Panc1 (cell line): ENCODE measurements around the gene TRIM23. TPM values are rescaled to one million over a fixed set of nuclear protein-coding genes. Genes with fewer than 3 reads are reported as not detected.

Experiments used
- ATAC-seq: fragments of 200-7000 bp; cut with Tn5 transposase; 2 replicates; pipeline ENCODE4 v1.9.1; 2020; ENCODE audit warnings: mild to moderate bottlenecking, moderate library complexity
- BruUV-seq: library from RNA; stranded (reverse); fragments of 400-500 nt; replicated peaks from 2 replicates; lab custom pipeline; 2021; lab: Mats Ljungman, UMichigan
- CTCF ChIA-PET: fragments of 300-600 bp; sonication (Branson Sonifier 250); formaldehyde crosslinking; loops from one replicate; lab custom pipeline; 2022; ENCODE audit warnings: antibody characterized with exemption; lab: Charles Lee
- POLR2A ChIA-PET: fragments of 300-600 bp; sonication (Branson Sonifier 250); formaldehyde crosslinking; loops from one replicate; lab custom pipeline; 2022; ENCODE audit warnings: antibody characterized with exemption; lab: Charles Lee
- DNase-seq: peaks from one replicate; pipeline ENCODE4 v3.0.0-alpha.2; 2010; ENCODE audit warnings: low read depth, low spot score
- H3K27ac ChIP-seq: 2 replicates; pipeline ENCODE4 v1.5.1; 2011; ENCODE audit warnings: mild to moderate bottlenecking, low read length, inconsistent platforms
- H3K27me3 ChIP-seq: fragments of 200-500 bp; sonication (Bioruptor generic); 2 replicates; pipeline ENCODE4 v1.6.0; 2014; ENCODE audit warnings: low read length, inconsistent platforms; ENCODE audit not compliant: control insufficient read depth, insufficient read depth
- H3K36me3 ChIP-seq: fragments of 200-500 bp; sonication (Bioruptor generic); 2 replicates; pipeline ENCODE4 v1.5.1; 2014; ENCODE audit warnings: inconsistent platforms, mild to moderate bottlenecking, low read length, moderate library complexity; ENCODE audit not compliant: control insufficient read depth, insufficient read depth
- H3K4me1 ChIP-seq: 2 replicates; pipeline ENCODE4 v1.5.1; 2011; ENCODE audit warnings: inconsistent platforms, mild to moderate bottlenecking, low read length, moderate library complexity; ENCODE audit not compliant: control insufficient read depth, insufficient read depth
- H3K4me3 ChIP-seq, 2 experiments: 2 replicates each; pipeline ENCODE4 v1.5.1; 2011 to 2012; ENCODE audit warnings: low read depth in 2 of 2, low read length in 2 of 2, mild to moderate bottlenecking in 2 of 2, inconsistent platforms in 1 of 2, moderate library complexity in 1 of 2
- H3K9me3 ChIP-seq: fragments of 200-500 bp; sonication (Bioruptor generic); 2 replicates; pipeline ENCODE4 v1.5.1; 2014; ENCODE audit warnings: low read depth, mild to moderate bottlenecking, inconsistent platforms, low read length, moderate library complexity; ENCODE audit not compliant: control insufficient read depth, insufficient read depth
- CTCF ChIP-seq: fragments of 450-650 bp; IDR thresholded peaks from 2 replicates; pipeline ENCODE4 v1.5.1; 2017; ENCODE audit warnings: mild to moderate bottlenecking
- POLR2AphosphoS5 ChIP-seq: IDR thresholded peaks from 2 replicates; pipeline ENCODE4 v1.6.1; 2012; ENCODE audit warnings: mild to moderate bottlenecking, low read depth, low read length, moderate library complexity
- REST ChIP-seq, 2 experiments: IDR thresholded peaks; 2 replicates each; pipeline ENCODE4 v1.6.1; 2011 to 2012; ENCODE audit warnings: low read depth in 2 of 2, control low read depth in 1 of 2, low read length in 1 of 2, mild to moderate bottlenecking in 1 of 2, moderate library complexity in 1 of 2; ENCODE audit not compliant: insufficient read depth in 1 of 2
- SIN3A ChIP-seq: IDR thresholded peaks from 2 replicates; pipeline ENCODE4 v1.6.1; 2012; ENCODE audit warnings: low read depth, mild to moderate bottlenecking, low read length, moderate library complexity, borderline replicate concordance; ENCODE audit not compliant: insufficient read depth
- TCF7L2 ChIP-seq: IDR thresholded peaks from 2 replicates; pipeline ENCODE4 v1.6.1; 2011; ENCODE audit warnings: mild to moderate bottlenecking, low read depth, low read length, inconsistent platforms
- in situ Hi-C: cut with HindIII; loops from 2 replicates; pipeline ENCODE4 v1.10.0; 2016; ENCODE audit warnings: low sequenced_read_pairs, low pct_unique_long_range_greater_than_20kb
- intact Hi-C: fragments of 100-400 bp; cut with micrococcal nuclease; formaldehyde crosslinking; loops from one replicate; pipeline ENCODE4 v1.10.0; 2022; ENCODE audit not compliant: unreplicated experiment
- total RNA-seq: library from RNA; stranded (reverse); gene quantifications from one replicate; pipeline ENCODE4 v1.2.1, GENCODE V29; 2021; ENCODE audit not compliant: unreplicated experiment

The TRIM23 gene
- total RNA-seq, 1 experiment from 2014 or later = 12.6 TPM

- POLR2A ChIA-PET = no interaction called here
- no peak for ATAC-seq
- H3K27ac ChIP-seq = no peak overlapping the region
- no peak for DNase-seq
- H3K9me3 ChIP-seq = no peaks in the 10 kb centered on the region
- H3K4me1 ChIP-seq = no peaks in the 10 kb centered on the region
- H3K36me3 ChIP-seq = peaks cover 62% of the 10 kb centered on the region
- TF ChIP-seq REST (IDR thresholded peaks at IDR 0.05; ENCODE audit: insufficient read depth in 1 of 2, low read depth in 2 of 2, low read length in 1 of 2) (no peak), CTCF (peak; percentile 13; the same call in 1 of the 2 replicates)
- H3K27me3 ChIP-seq = no peaks in the 10 kb centered on the region
- BruUV-seq = no TSS peak
- H3K4me3 ChIP-seq = no peak overlapping the region
- intact Hi-C loops (no loop called here), in situ Hi-C loops (no loop called here)
- CTCF ChIA-PET = no interaction called here
Measured at GRCh38 chr5:65588694-65589093, 35.4 kb downstream of the TRIM23 start.

- no peak overlapping the region for H3K27ac ChIP-seq
- no TSS peak for BruUV-seq
- H3K4me3 ChIP-seq = no peak overlapping the region
- intact Hi-C loops (no loop called here), in situ Hi-C loops (no loop called here)
- no peak for TF ChIP-seq TCF7L2
- no peak for TF ChIP-seq REST (IDR thresholded peaks at IDR 0.05; ENCODE audit: insufficient read depth in 1 of 2, low read depth in 2 of 2, low read length in 1 of 2)
- TF ChIP-seq CTCF = no peak
- no peak for TF ChIP-seq SIN3A
- TF ChIP-seq POLR2AphosphoS5 = no peak
- H3K9me3 ChIP-seq = no peaks in the 10 kb centered on the region
- DNase-seq (no peak), ATAC-seq (no peak)
- H3K4me1 ChIP-seq = no peaks in the 10 kb centered on the region
- ChIA-PET CTCF (no interaction called here), POLR2A (no interaction called here)
- no peaks in the 10 kb centered on the region for H3K27me3 ChIP-seq
- peaks cover 13% of the 10 kb centered on the region for H3K36me3 ChIP-seq
Measured at GRCh38 chr5:65577141-65577540, 47.0 kb downstream of the TRIM23 start.
